CD4-positive, alpha-beta T cell treated with Interleukin-10 for 1 hour (primary cell): ENCODE results near the gene ARL15.

Experiments
- DNase-seq: peaks from one replicate; pipeline ENCODE4 v3.0.0-alpha.2; 2020

ARL15 gene

DNA sequence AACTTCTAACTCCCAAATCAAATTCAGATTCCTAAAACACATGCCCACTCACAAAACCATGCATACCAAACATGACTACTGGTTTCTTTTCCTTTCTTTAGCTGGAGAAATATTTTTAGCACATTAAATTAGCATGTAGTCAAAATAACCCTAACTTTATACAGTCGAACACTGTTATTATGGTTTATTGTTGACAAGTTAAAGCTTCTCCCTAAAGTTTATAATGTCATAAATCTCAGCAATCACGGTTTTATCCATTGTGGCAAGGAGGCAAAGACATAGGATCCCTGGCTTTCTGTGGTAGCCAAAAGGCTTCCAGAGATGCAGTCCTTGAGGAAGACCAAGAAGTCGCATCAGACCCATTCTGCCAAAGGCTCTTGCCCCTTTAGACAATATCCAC is 27.5 kb downstream of the ARL15 start:
- DNase-seq: no peak

DNA sequence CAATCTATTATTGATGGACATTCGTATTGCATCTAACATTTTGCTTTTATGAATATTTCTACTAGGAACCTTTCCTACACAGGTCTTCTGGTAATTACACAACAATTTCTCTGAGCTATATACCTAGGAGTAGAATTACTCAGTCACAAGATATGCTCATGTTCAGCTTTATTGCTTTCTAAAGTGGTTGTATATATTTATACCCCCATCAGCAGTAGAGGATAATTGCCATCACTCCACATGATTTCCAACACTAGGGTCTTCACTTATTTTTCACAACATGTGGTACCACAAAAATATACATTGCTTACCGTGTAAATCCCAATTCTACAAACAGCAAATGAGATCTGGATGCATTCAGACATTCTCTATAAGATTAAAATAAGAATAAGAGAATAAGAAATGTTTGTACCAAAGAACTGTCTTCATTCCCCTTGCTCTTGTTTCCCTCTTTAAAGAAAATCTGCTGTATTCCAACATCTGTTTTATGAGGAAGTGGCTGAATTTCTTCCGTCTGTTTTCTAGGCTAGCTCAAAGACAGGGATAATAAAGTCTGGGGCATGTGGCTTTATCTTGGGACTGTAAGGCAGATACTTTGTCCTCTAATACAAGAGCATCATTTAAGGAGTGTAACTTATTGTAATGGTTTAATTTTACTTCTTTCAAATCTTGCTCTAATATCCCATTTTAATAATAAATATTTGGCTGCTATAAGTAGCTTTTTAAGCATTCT is 28.2 kb downstream of the ARL15 start:
- no peak for DNase-seq

DNA sequence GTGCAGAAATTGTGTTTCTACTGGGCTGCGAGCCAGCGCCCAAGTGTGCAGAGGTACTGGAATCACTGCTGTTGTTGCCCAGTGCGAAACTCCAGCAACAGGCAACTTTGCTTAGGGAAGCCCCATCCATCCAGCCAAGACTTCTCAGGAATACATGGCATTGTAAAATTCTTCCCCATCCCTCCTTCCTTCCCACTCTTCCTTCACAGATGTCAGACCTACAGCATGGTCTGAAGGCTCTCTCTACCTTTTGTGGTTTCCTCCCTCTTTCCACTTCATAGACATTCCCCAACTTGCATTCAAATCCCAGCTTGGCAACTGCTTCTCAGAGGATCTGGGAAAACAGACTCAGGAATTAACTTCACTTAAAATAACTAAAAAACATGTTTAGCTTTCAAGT is 30.4 kb downstream of the ARL15 start:
- DNase-seq: no peak

GRCh38 chr5:54278979-54279717 is 31.2 kb downstream of the ARL15 start:
- no peak for DNase-seq

- DNase-seq: no peak
Measured at GRCh38 chr5:54278036-54278830, 32.1 kb downstream of the ARL15 start.

DNA sequence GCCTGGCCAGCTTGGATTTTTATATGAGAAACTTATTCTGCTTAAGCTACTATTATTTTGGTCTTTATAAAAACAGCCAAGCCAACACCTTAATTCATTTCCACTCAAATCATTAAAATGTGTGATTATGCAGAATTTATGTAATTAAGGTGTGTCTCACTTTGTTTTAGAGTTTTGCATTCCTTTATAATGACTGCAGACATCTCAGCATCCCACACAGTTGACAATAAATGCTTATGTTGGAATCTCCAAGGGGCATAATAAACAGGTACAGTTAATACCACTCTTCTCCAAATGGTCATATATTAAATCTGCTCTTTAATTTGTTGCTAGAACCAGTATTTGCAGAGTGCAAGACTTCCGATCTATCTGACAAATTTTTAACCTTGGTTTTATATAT is 34.3 kb downstream of the ARL15 start:
- no peak for DNase-seq

DNA sequence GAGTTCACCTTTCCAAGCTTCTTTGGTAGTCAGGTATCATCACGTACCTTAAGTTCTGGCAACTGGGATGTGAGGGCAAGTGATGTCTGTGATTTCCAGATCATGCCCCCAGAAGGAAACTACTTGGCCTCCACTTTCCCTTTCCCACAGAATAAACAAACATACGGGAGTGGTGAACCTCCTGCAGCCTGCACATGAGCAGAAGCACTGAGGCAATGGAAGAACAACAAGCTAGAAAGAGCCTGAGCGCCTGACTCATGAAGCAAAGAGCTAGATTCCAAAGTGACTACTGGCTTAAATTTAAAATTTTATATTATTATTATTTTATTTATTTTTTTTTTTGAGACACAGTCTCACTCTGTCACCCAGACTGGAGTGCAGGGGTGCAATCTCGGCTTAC is 35.0 kb downstream of the ARL15 start:
- DNase-seq: no peak

DNA sequence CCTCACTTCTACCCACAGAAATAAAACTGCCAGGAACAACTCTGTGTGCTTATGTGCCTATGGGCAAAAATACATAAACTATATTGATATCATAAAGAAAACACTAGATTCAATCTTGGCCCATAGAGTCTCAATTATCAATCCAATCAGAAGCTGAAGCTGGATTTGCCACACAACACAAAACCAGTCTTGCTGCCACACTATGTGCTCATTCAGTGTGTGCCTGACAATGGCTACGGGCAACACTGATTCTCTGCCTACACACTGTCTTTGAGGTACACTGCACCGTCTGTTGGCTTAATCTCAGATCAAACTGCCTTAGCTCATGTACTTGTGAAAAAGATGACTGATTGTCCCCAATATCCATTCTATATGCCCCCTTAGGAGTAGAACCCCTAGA is 35.4 kb downstream of the ARL15 start:
- DNase-seq: no peak

GRCh38 chr5:54273715-54274114 is 36.7 kb downstream of the ARL15 start:
- no peak for DNase-seq

DNA sequence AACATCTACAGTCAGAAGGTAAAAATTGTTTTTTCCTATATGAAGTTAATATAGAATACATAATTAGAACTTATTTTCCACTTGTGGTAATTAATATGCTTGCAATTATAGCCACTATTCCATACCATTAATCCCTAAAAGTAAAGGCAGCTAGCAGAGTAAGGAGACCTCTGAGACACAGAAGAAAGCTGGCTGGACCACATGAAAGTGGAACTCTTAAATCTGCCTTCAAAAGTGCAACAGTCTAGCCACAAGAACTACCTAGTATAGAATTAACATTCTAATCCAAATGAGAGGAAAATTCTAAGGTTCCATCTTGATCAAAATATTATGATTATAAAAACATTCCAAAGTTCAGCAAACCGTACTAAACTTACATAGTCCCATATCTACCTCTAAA is 37.6 kb downstream of the ARL15 start:
- DNase-seq: no peak

DNA sequence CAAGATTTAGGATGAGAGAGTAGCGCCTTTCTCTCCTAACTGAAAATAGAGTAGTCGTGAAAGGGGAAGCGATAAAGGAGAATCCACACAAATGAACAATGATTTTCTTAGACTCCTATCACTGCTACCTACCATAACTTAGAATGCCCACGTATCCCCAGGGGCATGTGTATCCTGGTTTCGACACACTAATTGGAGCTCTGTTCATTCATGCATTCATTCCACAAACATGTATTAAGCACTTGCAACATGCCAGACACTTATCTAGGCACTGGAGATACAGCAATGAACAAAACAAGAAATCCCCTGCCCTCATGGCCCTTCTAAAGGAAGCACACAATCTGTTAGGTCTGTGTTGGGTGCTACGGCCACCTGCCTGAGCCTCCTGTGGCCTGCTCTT is 40.0 kb downstream of the ARL15 start:
- DNase-seq: no peak

- DNase-seq: no peak
Measured at GRCh38 chr5:54264574-54264973, 45.8 kb downstream of the ARL15 start.

DNA sequence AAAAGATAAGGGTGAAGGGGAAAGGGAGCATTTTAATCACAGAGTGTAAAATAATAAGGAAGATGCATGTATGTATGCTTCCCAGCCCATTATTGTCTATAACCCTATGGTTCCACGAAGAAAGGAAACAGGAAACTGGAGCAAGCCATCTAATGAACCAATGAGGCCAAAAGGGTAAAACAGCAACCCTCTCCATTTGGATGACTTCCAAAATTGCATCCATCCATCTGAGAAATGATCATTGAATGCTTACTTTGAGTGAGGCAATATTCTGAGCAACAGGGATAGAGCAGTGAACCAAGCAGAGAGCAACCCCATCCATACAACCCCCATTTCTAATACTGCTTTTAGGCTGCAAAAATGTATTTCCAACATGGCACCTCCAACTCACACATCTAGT is 46.9 kb downstream of the ARL15 start:
- DNase-seq: no peak

GRCh38 chr5:54261596-54261995 is 48.8 kb downstream of the ARL15 start:
- no peak for DNase-seq

GRCh38 chr5:54259981-54260380 is 50.4 kb downstream of the ARL15 start:
- DNase-seq: no peak

DNA sequence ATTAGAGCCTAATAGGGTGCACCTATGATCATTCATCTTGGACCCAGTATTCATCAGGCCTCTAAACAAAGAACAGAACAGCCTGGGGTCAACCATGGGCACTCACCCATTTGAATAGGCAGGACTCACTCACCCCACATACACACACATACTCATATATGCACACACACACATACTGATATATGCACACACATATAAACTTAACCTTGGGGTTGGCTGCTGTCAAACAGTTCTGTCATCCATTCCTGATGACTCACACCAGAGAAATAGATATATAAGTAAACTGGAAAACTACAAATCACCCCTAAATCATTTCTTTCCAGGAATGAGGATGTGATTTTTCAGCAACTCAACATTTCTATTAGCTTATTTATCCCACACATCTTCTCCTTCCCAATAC is 51.3 kb downstream of the ARL15 start:
- DNase-seq: no peak

DNA sequence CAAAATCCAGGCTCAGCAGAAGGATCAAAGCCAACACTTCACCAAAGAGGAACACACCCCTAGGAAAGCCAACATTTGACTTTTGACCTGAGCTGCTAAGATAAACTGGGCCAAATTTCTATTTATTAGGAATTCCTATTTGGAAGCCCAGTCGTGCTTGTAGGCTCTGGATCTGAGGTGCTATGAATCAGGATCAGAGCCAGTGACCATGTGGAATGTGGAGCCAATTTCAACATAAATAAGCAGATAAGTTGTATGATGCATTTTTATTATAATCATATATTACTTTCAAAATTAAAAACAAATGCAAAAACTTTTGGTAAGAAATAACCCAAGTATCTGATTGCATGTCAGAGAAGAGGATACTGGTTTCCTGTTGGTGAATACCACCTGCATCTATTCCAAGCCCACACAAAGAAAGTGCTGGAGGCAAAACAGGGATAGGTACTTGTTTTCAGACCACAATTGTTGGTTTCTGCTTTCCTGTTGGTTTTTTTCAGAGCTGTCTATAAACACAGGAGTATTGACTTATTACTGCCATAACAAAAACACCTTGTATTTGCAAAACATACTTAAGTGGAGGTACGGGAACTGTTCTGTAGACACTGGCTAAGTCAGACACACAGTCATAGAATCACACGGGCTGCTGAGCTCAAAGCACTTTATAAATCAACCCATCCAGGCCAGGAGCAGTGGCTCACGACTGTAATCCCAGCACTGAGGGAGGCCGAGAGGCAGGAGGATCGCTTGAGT is 52.8 kb downstream of the ARL15 start:
- DNase-seq: no peak

DNA sequence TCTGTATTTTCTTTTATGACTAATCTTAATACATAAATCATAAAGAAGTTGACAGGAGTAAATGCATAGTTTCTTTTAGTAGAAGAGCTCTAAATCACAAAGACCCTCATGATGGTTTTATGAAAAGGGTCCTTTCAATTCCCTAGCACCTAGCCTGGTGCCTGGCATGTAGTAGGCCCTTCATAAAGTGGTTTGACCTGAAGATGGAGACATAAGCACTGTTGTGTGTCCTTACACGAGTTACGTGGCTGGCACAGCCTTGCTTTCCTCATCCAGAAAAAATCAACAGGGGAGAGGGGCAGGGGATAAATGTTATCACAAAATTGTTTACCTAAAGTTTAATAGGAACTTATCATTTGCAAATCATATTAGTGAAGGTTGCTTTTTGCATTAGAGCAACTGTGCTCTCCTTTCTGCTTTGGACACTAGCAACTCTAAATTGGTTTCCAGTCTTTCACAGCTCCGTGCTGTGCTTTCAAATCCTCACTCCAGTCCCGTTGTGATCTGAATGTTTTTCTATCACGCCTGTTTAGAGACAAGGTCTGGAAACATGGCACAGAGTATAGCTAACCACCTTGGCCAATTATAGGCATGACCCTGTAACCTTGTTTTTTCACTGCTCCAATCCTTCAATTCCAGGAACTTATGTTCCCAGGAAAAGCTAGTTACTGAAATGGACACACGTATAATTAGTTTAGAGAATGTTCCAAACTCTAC is 55.7 kb downstream of the ARL15 start:
- DNase-seq: no peak

- DNase-seq: no peak
Measured at GRCh38 chr5:54251981-54252380, 58.4 kb downstream of the ARL15 start.

DNA sequence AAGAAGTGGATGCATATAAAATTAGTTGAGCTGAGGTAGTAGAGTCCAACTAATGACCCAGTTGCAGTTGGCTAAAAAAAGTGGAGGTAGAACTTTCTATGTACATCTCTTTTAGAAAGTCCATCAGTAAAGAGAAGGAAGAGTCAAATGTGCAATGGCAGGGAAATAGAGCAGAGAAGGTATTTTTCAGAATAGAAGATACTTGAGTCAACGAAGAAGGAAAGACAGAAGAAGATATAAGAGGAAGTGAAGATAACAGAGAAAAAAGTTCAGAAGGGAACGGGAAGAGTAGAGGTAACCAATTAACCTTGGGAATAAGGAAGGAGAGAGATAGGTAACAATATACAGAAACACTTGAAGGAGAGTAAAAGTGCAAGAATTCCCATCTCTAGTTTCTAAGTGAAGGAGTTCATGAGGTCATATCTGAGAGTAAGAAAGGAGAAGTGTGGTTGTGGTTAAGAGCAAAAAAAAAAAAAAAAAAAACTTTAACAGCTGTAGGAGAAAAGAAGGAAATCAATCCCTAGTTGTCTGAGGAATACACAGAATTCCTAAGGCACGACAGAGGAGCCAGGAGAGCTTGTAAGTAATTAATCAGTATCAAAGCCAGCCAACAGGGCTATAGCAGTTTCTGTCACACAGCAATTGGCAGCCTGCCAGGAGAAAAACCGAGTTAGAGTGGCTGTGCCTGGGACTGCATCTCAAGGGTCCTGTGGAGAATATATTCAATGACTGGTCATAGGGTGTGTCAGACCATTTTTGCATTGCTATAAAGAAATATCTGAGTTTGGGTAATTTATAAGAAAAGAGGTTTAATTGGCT is 61.0 kb downstream of the ARL15 start:
- peak; percentile 22 for DNase-seq

DNA sequence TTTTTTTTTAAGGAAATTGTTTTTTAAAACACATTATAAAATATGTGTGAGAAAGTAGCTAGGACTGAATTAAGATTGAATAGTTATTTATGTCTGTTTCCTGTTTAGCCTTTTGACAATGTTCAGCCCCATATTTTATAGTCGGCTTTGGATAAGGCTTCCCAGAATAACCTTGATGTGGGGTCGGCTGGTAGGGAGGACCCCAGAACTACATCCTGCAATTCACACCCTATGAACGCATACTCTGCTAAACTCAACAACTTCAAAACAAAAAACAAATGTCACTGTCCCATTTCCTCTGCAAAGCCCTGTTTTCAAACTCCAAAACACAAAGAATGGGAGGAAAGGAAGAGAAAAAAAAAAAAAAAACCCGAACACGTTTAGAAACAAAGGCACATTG is 63.1 kb downstream of the ARL15 start:
- DNase-seq: no peak
